Measurements from ENCODE around the gene CEACAM7.

DNA sequence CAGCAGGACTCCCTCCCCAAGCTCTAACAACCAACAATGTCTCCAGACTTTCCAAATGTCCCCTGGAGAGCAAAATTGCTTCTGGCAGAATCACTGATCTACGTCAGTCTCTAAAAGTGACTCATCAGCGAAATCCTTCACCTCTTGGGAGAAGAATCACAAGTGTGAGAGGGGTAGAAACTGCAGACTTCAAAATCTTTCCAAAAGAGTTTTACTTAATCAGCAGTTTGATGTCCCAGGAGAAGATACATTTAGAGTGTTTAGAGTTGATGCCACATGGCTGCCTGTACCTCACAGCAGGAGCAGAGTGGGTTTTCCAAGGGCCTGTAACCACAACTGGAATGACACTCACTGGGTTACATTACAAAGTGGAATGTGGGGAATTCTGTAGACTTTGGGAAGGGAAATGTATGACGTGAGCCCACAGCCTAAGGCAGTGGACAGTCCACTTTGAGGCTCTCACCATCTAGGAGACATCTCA lies 14.1 kb upstream of the CEACAM7 start:
- TF ChIP-seq, protein P1, sequence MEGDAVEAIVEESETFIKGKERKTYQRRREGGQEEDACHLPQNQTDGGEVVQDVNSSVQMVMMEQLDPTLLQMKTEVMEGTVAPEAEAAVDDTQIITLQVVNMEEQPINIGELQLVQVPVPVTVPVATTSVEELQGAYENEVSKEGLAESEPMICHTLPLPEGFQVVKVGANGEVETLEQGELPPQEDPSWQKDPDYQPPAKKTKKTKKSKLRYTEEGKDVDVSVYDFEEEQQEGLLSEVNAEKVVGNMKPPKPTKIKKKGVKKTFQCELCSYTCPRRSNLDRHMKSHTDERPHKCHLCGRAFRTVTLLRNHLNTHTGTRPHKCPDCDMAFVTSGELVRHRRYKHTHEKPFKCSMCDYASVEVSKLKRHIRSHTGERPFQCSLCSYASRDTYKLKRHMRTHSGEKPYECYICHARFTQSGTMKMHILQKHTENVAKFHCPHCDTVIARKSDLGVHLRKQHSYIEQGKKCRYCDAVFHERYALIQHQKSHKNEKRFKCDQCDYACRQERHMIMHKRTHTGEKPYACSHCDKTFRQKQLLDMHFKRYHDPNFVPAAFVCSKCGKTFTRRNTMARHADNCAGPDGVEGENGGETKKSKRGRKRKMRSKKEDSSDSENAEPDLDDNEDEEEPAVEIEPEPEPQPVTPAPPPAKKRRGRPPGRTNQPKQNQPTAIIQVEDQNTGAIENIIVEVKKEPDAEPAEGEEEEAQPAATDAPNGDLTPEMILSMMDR (IDR thresholded peaks at IDR 0.05 in 8 of 11, conservative IDR thresholded peaks at IDR 0.05 in 3 of 11): no peak
- TF ChIP-seq POLR2AphosphoS5 (IDR thresholded peaks at IDR 0.05) (no peak), POLR2A (IDR thresholded peaks at IDR 0.05) (no peak)
